GM20000 (cell line): ENCODE data around the gene RALGAPA2.

Source experiments
- DNase-seq: peaks from one replicate; pipeline ENCODE4 v3.0.0; 2012; ENCODE audit warnings: low spot score
- CTCF ChIP-seq: IDR thresholded peaks from 2 replicates; pipeline ENCODE4 v1.5.1; 2012; ENCODE audit warnings: mild to moderate bottlenecking, control low read depth; ENCODE audit errors: extremely low read depth, missing control alignments

The RALGAPA2 gene

GRCh38 chr20:20442466-20442865, 270.0 kb downstream of the RALGAPA2 start:
- DNase-seq: no peak
- no peak for TF ChIP-seq CTCF

GRCh38 chr20:20440886-20441658, 271.4 kb downstream of the RALGAPA2 start:
- no peak for TF ChIP-seq CTCF
- no peak for DNase-seq

- no peak for TF ChIP-seq CTCF
- DNase-seq: no peak
Measured at GRCh38 chr20:20440481-20440880, 272.0 kb downstream of the RALGAPA2 start.

- TF ChIP-seq CTCF: no peak
- DNase-seq: no peak
Measured at GRCh38 chr20:20439602-20440190, 272.7 kb downstream of the RALGAPA2 start.

GRCh38 chr20:20437314-20437713, 275.1 kb downstream of the RALGAPA2 start:
- TF ChIP-seq CTCF: no peak

GRCh38 chr20:20436689-20437088, 275.8 kb downstream of the RALGAPA2 start:
- TF ChIP-seq CTCF: no peak
- no peak for DNase-seq

More at GRCh38 chr20:20437314-20437713, 275.1 kb downstream of the RALGAPA2 start:
- DNase-seq: no peak

- no peak for TF ChIP-seq CTCF
- no peak for DNase-seq
Measured at GRCh38 chr20:20435453-20435852, 277.0 kb downstream of the RALGAPA2 start.
